ENCODE data around the gene ALAS1. TPM values are rescaled to one million over a fixed set of nuclear protein-coding genes. Genes with fewer than 3 reads are reported as not detected.

The ALAS1 gene
- total and polyA plus RNA-seq, 2 of the 13 experiments (the other 11 are each of a cell fraction or from before 2014, with no cell fraction given), result 36.0 to 43.2 TPM

GRCh38 chr3:52176180-52176752 lies 21.7 kb upstream of the ALAS1 start:
- peaks cover 64% of the 10 kb centered on the region for H3K4me1 ChIP-seq (ENCODE audit: insufficient read depth, low read length)
- no peaks in the 10 kb centered on the region for H3K36me3 ChIP-seq (replicated peaks in 1 of 2; ENCODE audit: control insufficient read depth in 1 of 2, insufficient read depth in 2 of 2, low read length in 2 of 2)
- H3K27ac ChIP-seq (ENCODE audit: extremely low read length, insufficient read depth, low read length), result peak overlapping the region; percentile 85
- H3K9me3 ChIP-seq (ENCODE audit: low read length), result no peaks in the 10 kb centered on the region
- 0 out of 2 replicates have a peak overlapping the region, but pooled peaks have one; percentile 61 for H3K9ac ChIP-seq (ENCODE audit: insufficient read depth, low read depth, low read length)
- no peaks in the 10 kb centered on the region for H4K20me1 ChIP-seq (ENCODE audit: insufficient read depth, low read length)
- POLR2A ChIA-PET, result interaction anchor here (0.8 to 3.5 kb wide), 8 partner anchors 21 to 193 kb away, joined by 3 to 30 read pairs (median 6); partner anchors contain the start of genes ACY1, ALAS1, POC1A and RPL29
- no peak overlapping the region for H2AFZ ChIP-seq (ENCODE audit: low read length)
- FAIRE-seq (no peak), DNase-seq (ENCODE audit: low spot score) (no peak), ATAC-seq (no peak)
- no peaks in the 10 kb centered on the region for H3K79me2 ChIP-seq (ENCODE audit: insufficient read depth, low read length)
- WGBS (ENCODE audit: low lambda C conversion rate), result 61% methylated on average over 6 of the region's 8 CpGs
- peak overlapping the region; percentile 82 for H3K4me2 ChIP-seq (ENCODE audit: low read depth, low read length)
- H3K27me3 ChIP-seq (ENCODE audit: control insufficient read depth in 1 of 2, insufficient read depth in 2 of 2, low read length in 2 of 2), result no peaks in the 10 kb centered on the region
- H3K4me3 ChIP-seq (replicated peaks in 1 of 3; ENCODE audit: insufficient read depth in 1 of 3, low read depth in 2 of 3, low read length in 3 of 3), result peak overlapping the region in 2 of 3 experiments; percentile 43 to 60; a peak in 4 of 6 replicates
- in situ Hi-C loops (cut with HindIII; ENCODE audit: extremely low pct_ligation_motif_present, low pct_unique_long_range_greater_than_20kb) (no loop called here), intact Hi-C loops (cut with micrococcal nuclease; ENCODE audit: unreplicated experiment) (no loop called here)
- 0 out of 2 replicates have a peak, but pooled peaks have one; percentile 29 for TF ChIP-seq JUND (CRISPR knock-in tag; IDR thresholded peaks at IDR 0.05)
- TF ChIP-seq PLRG1 (conservative IDR thresholded peaks at IDR 0.05), result no peak
- no peak for TF ChIP-seq HNRNPL (IDR thresholded peaks at IDR 0.05; ENCODE audit: low read depth, low read length)
- TF ChIP-seq ZNF710 (CRISPR knock-in tag; IDR thresholded peaks at IDR 0.05; ENCODE audit: borderline replicate concordance), result 0 out of 2 replicates have a peak, but pooled peaks have one; percentile 15
- no peak for TF ChIP-seq MBNL3 (CRISPR knock-in tag; conservative IDR thresholded peaks at IDR 0.05)
- CTCF ChIA-PET (ENCODE audit: low intra/inter-chr PET ratio, low total read pairs), result no interaction called here
- no TSS peak for BruUV-seq (replicated peaks)

Measured in HepG2 (cell line).